ENCODE data around the gene PABPC1L2A.
"Not testable (repeated sequence)": the region's sequence is repeated elsewhere in the genome, so short reads cannot be mapped to it uniquely, and the experiment has no call there.

Gene PABPC1L2A

DNA sequence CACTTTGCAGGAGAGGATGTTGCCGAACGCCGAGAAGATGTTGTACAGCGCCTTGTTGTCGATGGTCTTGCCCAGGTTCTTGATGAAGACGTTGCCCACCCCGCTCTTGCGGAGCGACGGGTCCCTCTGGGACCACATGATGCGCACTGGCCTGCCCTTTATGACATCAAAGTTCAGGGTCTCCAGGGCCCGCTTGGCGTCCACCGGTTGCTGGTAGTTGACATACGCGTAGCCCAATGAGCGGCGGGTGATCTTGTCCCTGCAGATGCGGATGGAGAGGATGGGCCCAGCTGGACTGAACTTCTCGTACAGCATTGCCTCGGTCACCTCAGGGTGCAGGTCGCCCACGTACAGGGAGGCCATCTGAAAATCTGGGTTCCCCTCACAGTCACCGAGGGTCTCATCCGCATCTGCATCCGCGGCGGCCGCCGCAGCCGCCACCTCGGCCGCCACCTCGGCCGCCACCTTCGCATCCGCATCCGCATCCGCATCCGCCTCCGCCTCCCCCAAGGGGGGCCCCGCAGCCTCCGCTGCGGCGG, at the start of gene PABPC1L2A:
Gene PABPC1L2A (minus strand): TSS at position 489 of the 539 bp plus-strand sequence. CDS start 126 bp downstream, at position 363.
- H3K4me3 ChIP-seq (ENCODE audit: low read length in 2 of 2); H3K9me3 ChIP-seq (ENCODE audit: control insufficient read depth in 2 of 2, low read length in 2 of 2); H3K27ac ChIP-seq (ENCODE audit: low read length); H3K36me3 ChIP-seq (ENCODE audit: control insufficient read depth in 2 of 2, insufficient read depth in 2 of 2, low read length in 2 of 2); H3K4me1 ChIP-seq (ENCODE audit: control insufficient read depth, insufficient read depth, low read length); H3K27me3 ChIP-seq (ENCODE audit: control insufficient read depth in 1 of 2, insufficient read depth in 2 of 2, low read length in 2 of 2); H3K9ac ChIP-seq (ENCODE audit: low read length in 2 of 2): not testable (repeated sequence)

DNA sequence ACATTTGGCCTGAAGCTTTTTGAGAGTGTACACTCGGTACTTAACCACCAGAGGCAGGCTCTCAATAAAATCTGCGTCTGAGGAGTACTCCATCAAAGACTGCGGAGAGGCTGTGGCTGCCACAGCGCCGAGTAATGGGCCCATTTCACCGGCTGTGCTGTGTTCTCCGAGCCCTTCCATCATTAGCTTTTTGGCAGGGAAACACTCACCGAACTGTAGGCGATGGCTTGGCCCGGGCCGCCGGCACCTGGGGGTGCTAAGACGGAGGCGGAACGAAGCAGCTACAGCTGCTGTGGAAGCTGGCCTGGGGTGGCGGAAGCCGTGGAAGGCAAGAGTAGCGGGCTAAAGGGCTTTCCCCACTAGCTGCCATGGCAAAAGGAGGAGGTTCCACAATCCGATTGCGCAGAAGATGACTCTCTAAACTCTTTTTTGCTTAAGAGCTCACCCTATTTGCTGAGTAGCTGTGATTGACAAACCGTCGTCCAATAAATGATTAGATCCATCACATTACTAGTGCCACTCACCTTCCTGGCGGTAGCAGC, 48.5 kb upstream of the PABPC1L2A start:
- peaks cover 0 to 4% of the 10 kb centered on the region in 2 donors for H3K27me3 ChIP-seq (ENCODE audit: control insufficient read depth in 1 of 2, insufficient read depth in 2 of 2, low read length in 2 of 2)
- H3K27ac ChIP-seq (ENCODE audit: low read length): no peak overlapping the region
- no peaks in the 10 kb centered on the region for H3K4me1 ChIP-seq (ENCODE audit: control insufficient read depth, insufficient read depth, low read length)
- peak overlapping the region; percentile 6 to 22 for H3K9ac ChIP-seq (ENCODE audit: low read length in 2 of 2)
- peak overlapping the region; percentile 35 to 50 for H3K4me3 ChIP-seq (ENCODE audit: low read length in 2 of 2)
- no peaks in the 10 kb centered on the region for H3K9me3 ChIP-seq (ENCODE audit: control insufficient read depth in 2 of 2, low read length in 2 of 2)
- no peaks in the 10 kb centered on the region for H3K36me3 ChIP-seq (ENCODE audit: control insufficient read depth in 2 of 2, insufficient read depth in 2 of 2, low read length in 2 of 2)

GRCh38 chrX:73126240-73126639, 46.9 kb upstream of the PABPC1L2A start:
- H3K9ac ChIP-seq (ENCODE audit: low read length in 2 of 2): no peak overlapping the region
- no peaks in the 10 kb centered on the region for H3K4me1 ChIP-seq (ENCODE audit: control insufficient read depth, insufficient read depth, low read length)
- no peaks in the 10 kb centered on the region for H3K36me3 ChIP-seq (ENCODE audit: control insufficient read depth in 2 of 2, insufficient read depth in 2 of 2, low read length in 2 of 2)
- no peaks in the 10 kb centered on the region for H3K9me3 ChIP-seq (ENCODE audit: control insufficient read depth in 2 of 2, low read length in 2 of 2)
- no peak overlapping the region for H3K27ac ChIP-seq (ENCODE audit: low read length)
- peaks cover 0 to 4% of the 10 kb centered on the region in 2 donors for H3K27me3 ChIP-seq (ENCODE audit: control insufficient read depth in 1 of 2, insufficient read depth in 2 of 2, low read length in 2 of 2)
- no peak overlapping the region for H3K4me3 ChIP-seq (ENCODE audit: low read length in 2 of 2)

- not testable (repeated sequence) for H3K27me3 ChIP-seq (ENCODE audit: control insufficient read depth in 1 of 2, insufficient read depth in 2 of 2, low read length in 2 of 2); H3K9me3 ChIP-seq (ENCODE audit: control insufficient read depth in 2 of 2, low read length in 2 of 2); H3K4me1 ChIP-seq (ENCODE audit: control insufficient read depth, insufficient read depth, low read length); H3K36me3 ChIP-seq (ENCODE audit: control insufficient read depth in 2 of 2, insufficient read depth in 2 of 2, low read length in 2 of 2); H3K4me3 ChIP-seq (ENCODE audit: low read length in 2 of 2); H3K9ac ChIP-seq (ENCODE audit: low read length in 2 of 2); H3K27ac ChIP-seq (ENCODE audit: low read length)
Observed at GRCh38 chrX:73099505-73099904, 20.2 kb upstream of the PABPC1L2A start.

GRCh38 chrX:73086766-73087165, 7.5 kb upstream of the PABPC1L2A start:
- not testable (repeated sequence) for H3K27ac ChIP-seq (ENCODE audit: low read length); H3K36me3 ChIP-seq (ENCODE audit: control insufficient read depth in 2 of 2, insufficient read depth in 2 of 2, low read length in 2 of 2); H3K4me1 ChIP-seq (ENCODE audit: control insufficient read depth, insufficient read depth, low read length)

GRCh38 chrX:73079884-73080283, 572 bp upstream of the PABPC1L2A start:
- H3K4me1 ChIP-seq (ENCODE audit: control insufficient read depth, insufficient read depth, low read length); H3K36me3 ChIP-seq (ENCODE audit: control insufficient read depth in 2 of 2, insufficient read depth in 2 of 2, low read length in 2 of 2); H3K27ac ChIP-seq (ENCODE audit: low read length); H3K9ac ChIP-seq (ENCODE audit: low read length in 2 of 2); H3K27me3 ChIP-seq (ENCODE audit: control insufficient read depth in 1 of 2, insufficient read depth in 2 of 2, low read length in 2 of 2); H3K9me3 ChIP-seq (ENCODE audit: control insufficient read depth in 2 of 2, low read length in 2 of 2); H3K4me3 ChIP-seq (ENCODE audit: low read length in 2 of 2): not testable (repeated sequence)

More at GRCh38 chrX:73086766-73087165, 7.5 kb upstream of the PABPC1L2A start:
- H3K27me3 ChIP-seq (ENCODE audit: control insufficient read depth in 1 of 2, insufficient read depth in 2 of 2, low read length in 2 of 2); H3K4me3 ChIP-seq (ENCODE audit: low read length in 2 of 2); H3K9ac ChIP-seq (ENCODE audit: low read length in 2 of 2); H3K9me3 ChIP-seq (ENCODE audit: control insufficient read depth in 2 of 2, low read length in 2 of 2): not testable (repeated sequence)

DNA sequence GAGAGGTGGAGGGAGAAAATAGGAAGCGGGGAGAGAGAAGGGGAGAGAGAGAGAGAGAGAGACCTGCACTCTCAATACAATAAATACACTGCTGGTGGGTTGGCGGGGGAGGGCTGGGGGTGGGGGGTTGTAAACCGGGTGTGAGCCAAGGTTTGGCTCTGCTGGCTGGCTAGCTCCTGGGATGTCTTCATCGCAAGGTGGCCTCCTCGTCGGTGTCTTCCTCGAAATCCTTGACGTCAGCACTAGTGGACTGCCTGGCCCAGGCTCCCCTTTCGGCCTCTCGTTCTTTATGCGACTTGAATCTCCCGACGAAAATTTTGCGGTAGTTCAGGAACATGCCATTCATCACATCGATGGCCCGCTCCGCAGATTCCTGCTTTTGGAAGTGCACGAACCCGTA, 715 bp downstream of the PABPC1L2A start:
- H3K36me3 ChIP-seq (ENCODE audit: control insufficient read depth in 2 of 2, insufficient read depth in 2 of 2, low read length in 2 of 2); H3K27me3 ChIP-seq (ENCODE audit: control insufficient read depth in 1 of 2, insufficient read depth in 2 of 2, low read length in 2 of 2); H3K9me3 ChIP-seq (ENCODE audit: control insufficient read depth in 2 of 2, low read length in 2 of 2); H3K4me1 ChIP-seq (ENCODE audit: control insufficient read depth, insufficient read depth, low read length); H3K9ac ChIP-seq (ENCODE audit: low read length in 2 of 2); H3K27ac ChIP-seq (ENCODE audit: low read length); H3K4me3 ChIP-seq (ENCODE audit: low read length in 2 of 2): not testable (repeated sequence)

- H3K9ac ChIP-seq (ENCODE audit: low read length in 2 of 2): no peak overlapping the region
- H3K27me3 ChIP-seq (ENCODE audit: control insufficient read depth in 1 of 2, insufficient read depth in 2 of 2, low read length in 2 of 2): peaks cover 0 to 3% of the 10 kb centered on the region in 2 donors
- H3K27ac ChIP-seq (ENCODE audit: low read length): no peak overlapping the region
- no peaks in the 10 kb centered on the region for H3K9me3 ChIP-seq (ENCODE audit: control insufficient read depth in 2 of 2, low read length in 2 of 2)
- H3K4me1 ChIP-seq (ENCODE audit: control insufficient read depth, insufficient read depth, low read length): no peaks in the 10 kb centered on the region
- H3K36me3 ChIP-seq (ENCODE audit: control insufficient read depth in 2 of 2, insufficient read depth in 2 of 2, low read length in 2 of 2): no peaks in the 10 kb centered on the region
- H3K4me3 ChIP-seq (ENCODE audit: low read length in 2 of 2): no peak overlapping the region
Observed at GRCh38 chrX:73076838-73077237, 2.5 kb downstream of the PABPC1L2A start.

DNA sequence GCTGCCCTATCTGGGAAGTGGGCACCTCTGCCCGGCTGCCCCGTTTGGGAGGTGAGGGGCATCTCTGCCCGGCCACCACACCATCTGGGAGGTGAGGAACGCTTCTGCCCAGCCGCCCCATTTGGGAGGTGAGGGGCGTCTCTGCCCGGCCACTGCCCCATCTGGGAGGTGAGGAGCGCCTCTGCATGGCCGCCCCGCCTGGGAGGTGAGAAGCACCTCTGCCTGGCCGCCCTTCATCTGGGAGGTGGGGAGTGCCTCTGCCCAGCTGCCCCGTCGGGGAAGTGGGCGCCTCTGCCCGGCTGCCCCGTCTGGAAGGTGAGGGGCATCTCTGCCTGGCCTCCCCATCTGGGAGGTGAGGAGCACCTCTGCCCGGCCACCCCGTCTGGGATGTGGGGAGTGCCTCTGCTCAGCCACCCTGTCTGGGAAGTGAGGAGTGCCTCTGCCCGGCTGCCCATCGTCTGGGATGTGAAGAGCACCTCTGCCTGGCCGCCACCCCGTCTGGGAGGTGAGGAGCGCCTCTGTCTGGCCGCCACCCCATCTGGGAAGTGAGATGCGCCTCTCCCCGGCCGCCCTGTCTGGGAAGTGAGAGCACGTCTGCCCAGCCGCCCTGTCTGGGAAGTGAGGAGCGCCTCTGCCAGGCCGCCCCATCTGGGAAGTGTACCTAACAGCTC, 9.8 kb downstream of the PABPC1L2A start:
- Histone ChIP-seq H3K27ac (ENCODE audit: low read length) (no peak overlapping the region), H3K27me3 (ENCODE audit: control insufficient read depth in 1 of 2, insufficient read depth in 2 of 2, low read length in 2 of 2) (no peaks in the 10 kb centered on the region), H3K9me3 (ENCODE audit: control insufficient read depth in 2 of 2, low read length in 2 of 2) (no peaks in the 10 kb centered on the region), H3K4me1 (ENCODE audit: control insufficient read depth, insufficient read depth, low read length) (no peaks in the 10 kb centered on the region), H3K9ac (ENCODE audit: low read length in 2 of 2) (no peak overlapping the region), H3K36me3 (ENCODE audit: control insufficient read depth in 2 of 2, insufficient read depth in 2 of 2, low read length in 2 of 2) (no peaks in the 10 kb centered on the region), H3K4me3 (ENCODE audit: low read length in 2 of 2) (no peak overlapping the region)

DNA sequence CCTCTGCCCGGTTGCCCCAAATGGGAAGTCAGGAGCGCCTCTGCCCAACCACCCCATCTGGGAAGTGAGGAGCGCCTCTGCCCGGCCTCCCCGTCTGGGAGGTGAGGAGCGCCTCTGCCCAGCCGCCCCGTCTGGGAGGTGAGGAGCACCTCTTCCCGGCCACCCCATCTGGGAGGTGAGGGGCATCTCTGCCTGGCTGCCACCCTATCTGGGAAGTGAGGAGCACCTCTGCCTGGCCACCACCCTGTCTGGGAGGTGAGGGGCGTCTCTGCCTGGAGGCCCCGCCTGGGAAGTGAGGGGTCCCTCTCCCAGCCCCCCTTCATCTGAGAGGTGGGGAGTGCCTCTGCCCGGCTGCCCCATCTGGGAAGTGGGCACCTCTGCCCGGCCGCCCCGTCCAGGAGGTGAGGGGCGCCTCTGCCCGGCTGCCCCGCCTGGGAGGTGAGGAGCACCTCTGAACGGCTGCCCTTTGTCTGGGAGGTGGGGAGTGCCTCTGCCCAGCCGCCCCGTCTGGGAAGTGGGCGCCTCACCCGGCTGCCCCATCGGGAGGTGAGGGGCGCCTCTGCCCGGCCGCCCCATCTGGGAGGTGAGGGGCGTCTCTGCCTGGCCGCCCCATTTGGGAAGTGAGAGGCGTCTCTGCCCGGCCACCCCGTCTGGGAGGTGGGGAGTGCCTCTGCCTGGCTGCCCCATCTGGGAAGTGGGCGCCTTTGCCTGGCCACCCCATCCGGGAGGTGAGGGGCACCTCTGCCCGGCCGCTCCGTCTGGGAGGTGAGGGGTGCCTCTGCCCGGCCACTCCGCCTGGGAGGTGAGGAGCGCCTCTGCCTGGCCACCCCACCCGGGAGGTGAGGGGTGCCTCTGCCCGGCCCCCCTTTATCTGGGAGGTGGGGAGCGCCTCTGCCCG, 10.6 kb downstream of the PABPC1L2A start:
- Histone ChIP-seq H3K27ac (ENCODE audit: low read length) (no peak overlapping the region), H3K9ac (ENCODE audit: low read length in 2 of 2) (no peak overlapping the region), H3K9me3 (ENCODE audit: control insufficient read depth in 2 of 2, low read length in 2 of 2) (no peaks in the 10 kb centered on the region), H3K27me3 (ENCODE audit: control insufficient read depth in 1 of 2, insufficient read depth in 2 of 2, low read length in 2 of 2) (no peaks in the 10 kb centered on the region), H3K4me1 (ENCODE audit: control insufficient read depth, insufficient read depth, low read length) (no peaks in the 10 kb centered on the region), H3K4me3 (ENCODE audit: low read length in 2 of 2) (no peak overlapping the region), H3K36me3 (ENCODE audit: control insufficient read depth in 2 of 2, insufficient read depth in 2 of 2, low read length in 2 of 2) (no peaks in the 10 kb centered on the region)

All from stomach smooth muscle (tissue), 2 donors.